ENCODE measurements around the gene MT1G.
"Not testable (repeated sequence)": the region's sequence is repeated elsewhere in the genome, so short reads cannot be mapped to it uniquely, and the experiment has no call there.

MT1G gene

GRCh38 chr16:56667581-56668571 lies at the start of gene MT1G:
Gene MT1G, minus strand, starts transcription at chr16:56668065. Its CDS starts 72 bp downstream, at chr16:56667993.
- DNase-seq (ENCODE audit: low read depth in 3 of 3) = no peak

DNA sequence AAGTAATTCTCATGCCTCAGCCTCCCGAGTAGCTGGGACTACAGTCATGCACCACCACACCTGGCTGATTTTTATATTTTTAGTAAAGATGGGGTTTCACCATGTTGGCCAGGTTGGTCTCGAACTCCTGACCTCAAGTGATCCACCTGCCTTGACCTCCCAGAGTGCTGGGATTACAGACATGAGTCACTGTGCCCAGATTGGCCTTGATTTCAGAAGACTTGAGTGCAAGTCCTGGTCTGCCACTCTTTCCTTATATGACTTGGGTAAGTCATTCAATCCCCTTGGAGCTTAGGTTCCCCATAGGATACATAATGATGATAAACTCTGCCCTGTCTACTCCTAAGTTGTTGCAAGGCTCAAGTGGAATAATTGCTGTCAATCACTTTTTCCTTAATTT lies 49.7 kb upstream of the MT1G start:
- not testable (repeated sequence) for DNase-seq (ENCODE audit: low read depth in 3 of 3)

DNA sequence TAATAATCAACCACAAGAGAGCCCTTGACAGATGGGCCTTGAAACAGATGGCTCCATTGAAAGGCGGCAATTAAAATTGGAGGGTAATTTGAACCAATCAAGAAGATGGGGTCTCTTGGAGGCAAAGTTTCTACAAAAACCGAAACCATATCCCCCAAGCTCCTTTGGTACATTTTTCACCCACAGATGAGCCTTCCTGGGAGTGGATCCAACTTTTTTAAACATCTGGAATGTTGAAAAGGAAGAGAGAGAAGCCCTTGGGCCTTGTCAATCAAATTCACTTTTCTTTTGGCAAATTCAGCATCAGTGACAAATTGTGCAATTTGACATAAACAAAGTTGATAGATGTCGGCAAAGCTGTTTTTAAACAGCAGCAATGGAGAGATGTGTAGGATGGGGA lies 48.9 kb upstream of the MT1G start:
- no peak for DNase-seq (ENCODE audit: low read depth in 3 of 3)

GRCh38 chr16:56715126-56715525 lies 47.3 kb upstream of the MT1G start:
- no peak for DNase-seq (ENCODE audit: low read depth in 3 of 3)

DNA sequence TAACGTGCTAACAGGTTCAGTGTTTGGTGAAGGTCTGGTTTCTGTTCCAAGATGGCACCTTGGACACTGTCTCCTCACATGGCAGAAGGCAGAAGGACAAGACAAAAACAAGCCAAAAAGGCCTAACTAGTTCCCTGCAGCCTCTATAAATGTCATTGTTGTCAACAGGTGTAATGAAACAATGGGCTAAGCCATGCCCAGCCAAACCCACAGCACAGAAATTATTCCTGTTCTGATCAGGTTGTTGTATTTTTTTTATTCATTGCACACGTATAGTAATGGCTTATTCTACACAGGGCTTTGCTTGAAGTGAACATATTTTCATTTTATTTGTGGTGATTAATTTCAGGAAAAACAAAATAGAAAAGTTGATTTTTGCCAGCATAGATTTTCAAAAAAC lies 45.9 kb upstream of the MT1G start:
- DNase-seq (ENCODE audit: low read depth in 3 of 3) = no peak

DNA sequence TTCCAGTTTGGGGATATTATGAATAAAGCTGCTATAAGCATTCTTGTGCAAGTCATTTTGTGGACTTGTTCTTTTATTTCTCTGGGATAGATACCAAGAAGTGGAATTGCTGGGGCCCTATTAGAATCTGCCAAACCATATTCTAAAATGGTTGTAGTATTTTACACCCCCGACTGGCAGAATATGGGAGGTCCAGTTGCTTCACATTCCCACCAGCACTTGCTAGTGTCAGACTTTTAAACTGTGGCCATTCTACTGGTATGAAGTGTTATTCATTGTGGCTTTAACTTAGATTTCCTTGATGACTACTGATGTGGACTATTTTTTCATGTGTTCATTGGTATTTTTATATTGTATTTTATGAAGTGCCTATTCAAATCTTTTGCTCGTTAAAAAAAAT lies 44.0 kb upstream of the MT1G start:
- no peak for DNase-seq (ENCODE audit: low read depth in 3 of 3)

DNA sequence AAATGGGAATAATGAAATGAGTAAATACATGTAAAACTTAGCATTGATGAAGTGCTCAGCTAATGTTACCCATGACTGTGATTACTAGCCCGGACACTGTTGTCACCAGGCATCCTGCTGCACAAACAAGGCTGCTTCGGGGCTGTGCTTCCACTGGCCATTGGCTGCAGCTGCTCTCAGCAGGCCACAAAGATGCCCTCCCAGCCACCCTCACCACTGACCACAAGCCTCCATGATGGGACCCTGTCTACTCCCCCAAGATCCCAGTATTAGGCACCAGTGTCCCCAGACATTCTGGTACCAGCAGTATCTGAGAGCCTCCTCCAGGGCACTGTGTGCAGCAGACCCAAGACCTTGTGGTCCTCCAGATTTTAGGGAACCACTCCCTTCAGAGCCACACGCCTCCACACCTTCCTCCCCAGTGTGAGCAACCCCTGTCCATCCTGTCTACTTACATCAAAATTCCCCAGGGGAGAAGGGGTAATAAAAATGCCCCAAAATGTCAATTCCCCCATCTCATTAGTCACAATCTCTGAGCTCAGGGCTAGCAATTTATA lies 42.4 kb upstream of the MT1G start:
- DNase-seq (ENCODE audit: low read depth in 3 of 3) = no peak

GRCh38 chr16:56709443-56710040 lies 41.7 kb upstream of the MT1G start:
- no peak for DNase-seq (ENCODE audit: low read depth in 3 of 3)

GRCh38 chr16:56708525-56709442 lies 40.9 kb upstream of the MT1G start:
- DNase-seq (ENCODE audit: low read depth in 3 of 3) = no peak

DNA sequence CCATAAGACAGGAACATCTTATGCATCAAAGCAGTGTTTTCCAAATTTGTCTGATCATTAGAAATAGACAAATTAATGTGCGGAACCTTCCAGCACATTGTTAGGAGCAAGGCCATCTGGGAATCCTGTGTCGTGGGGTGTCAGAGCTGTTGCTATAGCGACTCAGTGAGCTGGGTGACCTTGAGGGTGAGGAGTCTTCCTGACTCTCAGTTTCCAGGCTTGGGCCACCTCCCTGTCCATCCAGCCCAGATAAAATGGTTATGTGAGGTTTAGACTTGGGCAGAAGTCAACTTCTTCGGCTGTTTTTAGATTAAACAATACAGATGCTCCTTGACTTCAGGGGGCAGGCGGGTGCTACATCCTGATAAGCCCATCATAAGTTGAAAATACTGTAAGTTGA lies 35.0 kb upstream of the MT1G start:
- no peak for DNase-seq (ENCODE audit: low read depth in 3 of 3)

DNA sequence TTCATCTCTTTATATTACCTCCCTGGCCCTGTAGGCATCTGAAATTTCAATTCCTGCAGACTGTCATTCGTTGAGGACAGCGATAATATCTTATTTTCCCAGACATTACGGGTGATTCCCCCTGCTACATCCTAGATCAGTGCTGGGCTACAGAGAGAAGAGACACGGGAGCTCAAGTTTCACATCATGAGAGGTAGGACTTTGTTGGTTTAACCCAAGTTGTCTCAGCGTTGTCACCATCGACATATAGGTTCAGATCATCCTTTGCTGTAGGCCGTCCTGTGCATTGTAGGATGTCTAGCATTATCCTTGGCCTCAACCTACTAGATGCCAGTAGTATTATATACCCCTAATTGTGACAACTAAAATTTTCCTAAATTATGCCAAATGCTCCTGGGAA lies 33.7 kb upstream of the MT1G start:
- no peak for DNase-seq (ENCODE audit: low read depth in 3 of 3)

DNA sequence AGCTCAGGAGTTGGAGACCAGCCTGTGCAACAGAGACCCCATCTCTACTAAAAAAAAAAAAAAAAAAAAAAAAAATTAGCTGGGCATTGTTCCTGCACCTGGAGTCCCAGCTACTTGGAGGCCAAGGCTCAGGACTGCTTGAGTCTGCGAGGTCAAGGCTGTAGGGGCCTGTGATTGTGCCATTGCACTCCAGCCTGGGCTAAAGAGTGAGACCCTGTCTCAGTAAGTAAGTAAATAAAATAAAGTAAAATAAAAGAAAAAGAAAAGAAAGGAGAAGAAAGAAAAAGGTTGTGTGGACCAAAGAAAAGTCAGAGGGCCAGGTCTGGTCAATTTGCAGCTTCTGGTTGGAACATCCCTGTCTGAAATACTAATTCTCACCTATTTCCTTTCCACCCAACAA lies 32.8 kb upstream of the MT1G start:
- no peak for DNase-seq (ENCODE audit: low read depth in 3 of 3)

DNA sequence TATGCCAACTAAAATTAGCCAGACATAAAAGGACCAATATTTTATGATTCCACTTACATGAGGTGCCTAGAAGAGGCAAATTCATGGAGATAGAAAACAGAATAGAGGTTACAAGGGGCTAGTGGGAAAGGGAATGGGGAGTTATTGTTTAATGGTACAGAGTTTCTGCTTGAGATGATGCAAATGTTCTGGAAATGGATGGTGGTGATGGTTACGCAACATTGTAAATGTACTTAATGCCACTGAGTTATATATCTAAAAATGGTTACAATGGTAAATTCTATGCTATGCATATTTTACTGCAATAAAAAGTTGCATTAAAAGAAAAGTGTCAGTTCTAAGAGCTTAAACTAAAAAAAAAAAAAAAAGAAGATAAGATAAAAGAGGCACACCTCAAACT lies 32.3 kb upstream of the MT1G start:
- no peak for DNase-seq (ENCODE audit: low read depth in 3 of 3)

DNA sequence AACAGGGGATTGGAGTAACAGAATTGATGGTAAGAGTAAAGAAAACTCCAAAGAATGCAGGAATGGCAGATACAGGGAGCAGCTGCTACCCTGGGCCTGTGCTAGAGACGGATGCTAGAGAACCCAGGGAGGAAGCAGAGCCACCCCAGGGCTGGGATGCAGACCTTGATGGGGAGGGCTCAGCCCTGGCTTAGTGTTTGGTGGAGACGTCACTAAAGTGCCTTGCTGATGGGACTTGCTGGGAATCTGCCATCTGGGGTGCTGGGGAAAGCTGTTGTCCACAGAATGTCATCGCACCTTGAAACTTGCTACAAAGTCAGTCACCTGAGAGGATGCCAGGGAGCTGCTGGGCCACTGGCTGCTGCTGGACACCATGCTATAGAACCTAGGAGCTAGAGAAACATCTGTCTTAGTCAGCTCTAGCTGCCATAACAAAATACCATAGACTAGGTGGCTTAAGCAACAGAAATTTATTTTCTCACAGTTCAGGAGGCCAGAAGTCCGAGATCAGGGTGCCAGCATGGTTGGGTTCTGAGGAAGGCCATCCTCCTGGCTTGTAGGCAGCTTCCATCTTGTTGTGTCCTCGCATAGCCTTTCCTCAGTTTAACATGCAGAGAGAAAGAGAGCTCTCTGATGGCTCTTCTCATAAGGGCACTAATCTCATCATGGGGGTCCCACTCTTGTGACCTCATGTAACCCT lies 29.7 kb upstream of the MT1G start:
- DNase-seq (ENCODE audit: low read depth in 3 of 3) = no peak

DNA sequence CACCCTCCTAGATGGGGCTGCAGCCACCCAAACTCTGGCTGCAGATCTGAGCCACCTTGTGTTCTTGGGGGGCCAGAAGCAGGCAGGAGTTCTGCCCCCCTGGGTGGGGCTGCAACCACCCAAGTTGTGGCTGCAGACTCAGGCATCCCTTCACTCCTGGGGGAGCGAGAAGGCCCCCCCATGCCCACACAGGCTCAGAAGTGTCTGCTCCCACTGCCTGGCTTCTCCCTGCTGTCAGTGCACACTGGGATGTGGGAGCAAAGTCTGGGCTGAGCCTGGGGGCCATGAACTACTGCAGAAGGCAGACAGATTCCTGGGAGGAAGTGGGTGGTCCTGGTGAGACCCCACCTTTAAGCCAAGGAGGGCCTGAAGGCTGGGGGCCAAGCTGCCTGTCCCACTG lies 27.4 kb upstream of the MT1G start:
- DNase-seq (ENCODE audit: low read depth in 3 of 3) = no peak

GRCh38 chr16:56691885-56692284 lies 24.0 kb upstream of the MT1G start:
- no peak for DNase-seq (ENCODE audit: low read depth in 3 of 3)

DNA sequence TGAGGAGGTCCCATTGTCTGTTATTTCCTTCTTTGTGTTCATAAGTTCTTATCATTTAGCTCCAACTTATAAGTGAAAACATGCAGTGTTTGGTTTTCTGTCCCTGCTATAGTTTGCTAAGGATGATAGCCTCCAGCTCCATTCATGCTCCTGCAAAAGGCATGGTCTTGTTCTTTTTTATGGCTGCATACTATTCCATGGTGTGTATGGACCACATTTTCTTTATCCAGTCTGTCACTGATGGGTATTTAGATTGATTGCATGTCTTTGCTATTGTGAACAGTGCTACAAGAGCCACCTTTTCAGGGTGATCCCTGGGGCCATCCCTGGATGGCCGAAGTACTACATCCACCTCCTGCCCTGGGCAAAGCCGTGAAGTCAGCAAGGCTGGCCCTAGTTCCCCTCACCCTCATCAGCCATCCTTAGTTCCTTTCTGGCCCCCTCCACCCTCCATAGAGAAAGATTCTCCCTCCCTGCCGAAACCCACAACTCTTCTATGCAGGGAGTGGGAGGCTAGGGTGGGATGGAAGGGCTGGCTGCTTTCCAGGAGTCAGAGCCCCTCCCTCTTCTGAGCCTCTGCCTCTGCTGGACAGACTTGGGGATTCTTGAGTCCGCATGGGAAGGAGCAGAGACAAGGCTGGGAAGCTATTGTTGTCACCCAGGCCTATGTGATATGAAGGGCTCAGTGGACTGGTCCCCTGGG lies 22.7 kb upstream of the MT1G start:
- no peak for DNase-seq (ENCODE audit: low read depth in 3 of 3)

GRCh38 chr16:56689171-56689570 lies 21.3 kb upstream of the MT1G start:
- DNase-seq (ENCODE audit: low read depth in 3 of 3) = no peak

DNA sequence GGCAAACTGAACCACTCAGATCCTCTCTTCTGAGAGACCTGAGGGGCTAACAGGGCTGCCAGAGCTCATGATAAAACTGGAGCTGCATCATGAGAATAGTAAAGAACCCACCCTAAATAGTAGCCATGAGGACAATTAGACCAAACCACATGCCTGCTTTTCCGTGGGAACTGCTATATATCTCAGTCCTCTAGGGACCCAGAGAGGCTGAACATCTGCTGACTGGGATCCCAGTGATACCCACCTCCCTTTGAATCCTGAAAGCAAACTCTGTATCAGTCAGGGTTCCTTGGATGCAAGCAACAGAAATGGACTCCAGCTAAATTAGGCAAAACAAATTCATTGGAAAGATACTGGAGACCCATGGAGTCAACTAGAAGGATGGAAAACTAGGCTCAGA lies 20.9 kb upstream of the MT1G start:
- no peak for DNase-seq (ENCODE audit: low read depth in 3 of 3)

GRCh38 chr16:56686758-56687157 lies 18.9 kb upstream of the MT1G start:
- DNase-seq (ENCODE audit: low read depth in 3 of 3) = no peak
